B cell (primary cell): ENCODE results near the gene GLI1.

Source experiments
- CTCF ChIP-seq: fragments of 200-600 bp; IDR thresholded peaks from one replicate; pipeline ENCODE4 v1.8.0; 2022; ENCODE audit warnings: antibody characterized with exemption, mild to moderate bottlenecking
- EZH2 ChIP-seq: IDR thresholded peaks from 2 replicates; pipeline ENCODE4 v1.6.1; 2012; ENCODE audit warnings: borderline replicate concordance, low read depth, mild to moderate bottlenecking, moderate library complexity, low read length; ENCODE audit not compliant: insufficient read depth, poor library complexity, severe bottlenecking

GRCh38 chr12:57467212-57467874 is 7.8 kb downstream of the GLI1 start:
- TF ChIP-seq CTCF, result no peak
- no peak for TF ChIP-seq EZH2
